Measurements from ENCODE around the gene KRTAP22-1.

The KRTAP22-1 gene

GRCh38 chr21:30628109-30628508 lies 27.2 kb downstream of the KRTAP22-1 start:
- no peak for DNase-seq

- DNase-seq, result no peak
Measured at GRCh38 chr21:30629200-30629599, 28.3 kb downstream of the KRTAP22-1 start.

- DNase-seq, result no peak
Measured at GRCh38 chr21:30634906-30635305, 34.0 kb downstream of the KRTAP22-1 start, which contains the start of gene KRTAP20-2. KRTAP20-2 (plus strand) TSS chr21:30635206; CDS start chr21:30635264, 58 bp downstream.

- no peak for DNase-seq
Measured at GRCh38 chr21:30638686-30639085, 37.8 kb downstream of the KRTAP22-1 start.

- DNase-seq, result no peak
Measured at GRCh38 chr21:30642564-30642963, 41.7 kb downstream of the KRTAP22-1 start, which contains the start of gene KRTAP20-3. KRTAP20-3 (plus strand) TSS chr21:30642864.

GRCh38 chr21:30646904-30647414 lies 46.1 kb downstream of the KRTAP22-1 start:
- no peak for DNase-seq

Measured in cerebellar nuclear complex (tissue), 1 donor.